HG02852 (cell line): Measurements from ENCODE around the gene LPIN3.
"Not testable (repeated sequence)": the region's sequence is repeated elsewhere in the genome, so short reads cannot be mapped to it uniquely, and the experiment has no call there.

Source experiments
- ATAC-seq: cut with Tn5 transposase; IDR thresholded peaks from one replicate; pipeline ENCODE4 v1.9.1; 2021; ENCODE audit warnings: mild to moderate bottlenecking, moderate library complexity; ENCODE audit not compliant: unreplicated experiment

The LPIN3 gene, protein sequence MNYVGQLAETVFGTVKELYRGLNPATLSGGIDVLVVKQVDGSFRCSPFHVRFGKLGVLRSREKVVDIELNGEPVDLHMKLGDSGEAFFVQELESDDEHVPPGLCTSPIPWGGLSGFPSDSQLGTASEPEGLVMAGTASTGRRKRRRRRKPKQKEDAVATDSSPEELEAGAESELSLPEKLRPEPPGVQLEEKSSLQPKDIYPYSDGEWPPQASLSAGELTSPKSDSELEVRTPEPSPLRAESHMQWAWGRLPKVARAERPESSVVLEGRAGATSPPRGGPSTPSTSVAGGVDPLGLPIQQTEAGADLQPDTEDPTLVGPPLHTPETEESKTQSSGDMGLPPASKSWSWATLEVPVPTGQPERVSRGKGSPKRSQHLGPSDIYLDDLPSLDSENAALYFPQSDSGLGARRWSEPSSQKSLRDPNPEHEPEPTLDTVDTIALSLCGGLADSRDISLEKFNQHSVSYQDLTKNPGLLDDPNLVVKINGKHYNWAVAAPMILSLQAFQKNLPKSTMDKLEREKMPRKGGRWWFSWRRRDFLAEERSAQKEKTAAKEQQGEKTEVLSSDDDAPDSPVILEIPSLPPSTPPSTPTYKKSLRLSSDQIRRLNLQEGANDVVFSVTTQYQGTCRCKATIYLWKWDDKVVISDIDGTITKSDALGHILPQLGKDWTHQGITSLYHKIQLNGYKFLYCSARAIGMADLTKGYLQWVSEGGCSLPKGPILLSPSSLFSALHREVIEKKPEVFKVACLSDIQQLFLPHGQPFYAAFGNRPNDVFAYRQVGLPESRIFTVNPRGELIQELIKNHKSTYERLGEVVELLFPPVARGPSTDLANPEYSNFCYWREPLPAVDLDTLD

GRCh38 chr20:41340327-41341055 lies at the start of gene LPIN3:
Gene LPIN3 (plus strand): TSS chr20:41340821. CDS start chr20:41345804, 4,983 bp downstream.
- ATAC-seq: peak; percentile 36

DNA sequence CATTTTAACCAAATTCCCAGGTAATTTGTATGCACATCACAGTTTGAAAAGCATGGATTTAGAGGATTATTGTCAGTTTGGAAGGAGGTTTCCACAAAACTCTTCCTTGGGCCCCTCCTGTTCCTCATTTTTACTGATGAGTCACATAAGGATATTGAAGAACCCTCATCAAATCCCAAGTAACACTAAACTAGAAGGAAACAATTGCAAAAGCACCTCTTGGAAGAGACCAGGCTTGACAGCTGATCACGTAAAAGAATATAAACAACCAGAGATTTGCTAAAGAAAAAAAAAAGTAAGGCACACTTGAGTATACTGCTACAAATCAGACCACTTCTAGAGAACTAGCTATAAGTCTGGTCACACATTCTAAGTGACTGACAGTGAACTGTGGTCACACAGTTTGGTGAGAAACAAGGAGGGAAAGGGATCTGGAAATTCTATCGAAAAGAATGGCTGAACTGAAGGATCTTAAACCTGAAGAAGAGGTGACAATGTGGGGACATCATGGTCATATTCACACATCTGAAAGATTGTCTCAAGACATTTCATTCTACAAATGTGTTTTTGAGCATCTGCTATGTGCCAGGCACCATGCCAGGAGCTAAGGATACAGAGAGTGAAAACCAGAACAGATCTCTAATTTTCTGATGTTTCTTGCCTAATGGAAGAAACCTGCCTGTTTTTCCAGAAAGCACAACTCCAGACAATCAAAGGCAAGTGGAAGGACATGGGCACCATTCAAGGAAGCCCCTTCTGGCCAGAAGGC lies 47.2 kb upstream of the LPIN3 start:
- ATAC-seq: no peak

GRCh38 chr20:41299899-41300298 lies 40.7 kb upstream of the LPIN3 start:
- no peak for ATAC-seq

GRCh38 chr20:41300383-41300782 lies 40.2 kb upstream of the LPIN3 start:
- no peak for ATAC-seq

DNA sequence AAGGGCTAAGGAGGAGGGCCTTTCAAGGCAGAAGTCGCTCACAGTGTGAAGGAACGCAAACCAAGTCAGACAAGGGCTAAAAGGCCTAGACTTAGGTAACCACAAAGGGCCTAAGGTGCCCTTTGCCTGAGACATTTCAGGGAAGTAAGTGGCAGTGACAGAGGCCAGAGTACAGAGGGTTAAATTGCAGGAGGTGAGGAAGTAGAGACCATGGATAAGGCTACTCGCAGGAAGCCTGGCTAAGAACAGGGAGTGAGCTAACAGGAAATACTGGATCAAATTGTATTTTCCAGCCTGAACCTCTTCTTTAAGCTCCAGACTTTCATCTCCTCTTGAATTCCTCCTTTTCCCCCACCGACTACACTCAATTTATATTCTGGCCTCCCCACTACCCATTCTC lies 39.7 kb upstream of the LPIN3 start:
- no peak for ATAC-seq

- no peak for ATAC-seq
Measured at GRCh38 chr20:41304002-41304401, 36.6 kb upstream of the LPIN3 start.

DNA sequence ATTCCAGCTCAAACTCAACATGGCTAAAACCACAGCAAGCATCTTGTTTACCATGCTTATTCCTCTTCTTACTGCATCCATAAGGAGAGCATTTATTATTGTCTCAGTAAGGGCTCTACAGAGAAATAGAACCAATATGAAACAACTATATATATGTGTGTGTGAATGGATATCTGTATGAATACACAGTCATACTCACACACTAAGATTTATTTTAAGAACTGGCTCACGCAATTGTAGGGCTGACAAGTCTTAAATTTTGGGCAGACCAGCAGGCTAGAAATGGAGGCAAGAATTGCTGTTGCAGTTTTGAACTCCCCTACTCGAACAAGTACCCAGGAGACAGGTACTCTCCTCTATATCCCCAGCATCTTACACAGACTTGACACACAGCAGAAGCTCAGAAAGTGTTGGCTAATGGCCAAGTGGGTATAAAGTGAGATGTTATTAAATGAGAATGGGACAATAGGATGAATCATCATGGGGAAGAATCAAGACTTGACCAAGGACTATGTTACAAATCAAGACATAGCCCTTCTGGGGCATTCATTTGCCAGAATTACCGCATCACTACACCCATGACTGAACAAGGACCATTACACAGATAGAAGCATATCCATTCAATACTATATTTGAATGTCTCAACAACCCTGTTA lies 36.1 kb upstream of the LPIN3 start:
- no peak for ATAC-seq

DNA sequence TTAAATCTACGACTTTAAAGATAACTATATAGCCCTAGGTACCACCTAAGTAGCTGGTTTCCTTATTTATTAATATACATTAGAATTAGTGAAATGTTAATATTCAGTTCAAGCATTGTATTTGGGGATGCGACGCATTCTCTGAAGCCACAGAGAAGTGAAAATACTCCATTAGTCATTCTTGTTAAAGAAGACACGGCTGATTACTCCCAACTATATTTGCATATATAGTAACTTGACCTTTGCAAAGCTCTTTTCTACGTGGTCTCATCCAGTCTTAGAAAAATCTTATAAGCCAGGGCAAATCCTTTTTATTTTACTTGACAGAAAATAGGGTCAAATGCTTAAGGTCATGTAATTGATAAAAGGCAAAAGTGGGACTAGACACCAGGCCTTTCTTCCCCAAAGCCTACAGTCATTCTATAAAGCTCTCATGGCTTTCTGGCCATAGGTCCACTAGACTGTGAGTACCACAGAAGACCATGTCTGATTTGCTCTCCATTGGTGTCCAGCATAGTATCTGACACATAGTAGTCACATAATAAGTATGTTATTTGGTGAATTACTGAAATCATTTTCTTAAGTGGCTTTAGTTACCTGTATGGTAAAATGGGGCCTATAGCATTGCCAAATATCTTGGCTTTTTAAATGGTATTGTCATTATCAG lies 34.4 kb upstream of the LPIN3 start:
- ATAC-seq: peak; percentile 89

- no peak for ATAC-seq
Measured at GRCh38 chr20:41307021-41307420, 33.6 kb upstream of the LPIN3 start.

- no peak for ATAC-seq
Measured at GRCh38 chr20:41308290-41308711, 32.3 kb upstream of the LPIN3 start.

DNA sequence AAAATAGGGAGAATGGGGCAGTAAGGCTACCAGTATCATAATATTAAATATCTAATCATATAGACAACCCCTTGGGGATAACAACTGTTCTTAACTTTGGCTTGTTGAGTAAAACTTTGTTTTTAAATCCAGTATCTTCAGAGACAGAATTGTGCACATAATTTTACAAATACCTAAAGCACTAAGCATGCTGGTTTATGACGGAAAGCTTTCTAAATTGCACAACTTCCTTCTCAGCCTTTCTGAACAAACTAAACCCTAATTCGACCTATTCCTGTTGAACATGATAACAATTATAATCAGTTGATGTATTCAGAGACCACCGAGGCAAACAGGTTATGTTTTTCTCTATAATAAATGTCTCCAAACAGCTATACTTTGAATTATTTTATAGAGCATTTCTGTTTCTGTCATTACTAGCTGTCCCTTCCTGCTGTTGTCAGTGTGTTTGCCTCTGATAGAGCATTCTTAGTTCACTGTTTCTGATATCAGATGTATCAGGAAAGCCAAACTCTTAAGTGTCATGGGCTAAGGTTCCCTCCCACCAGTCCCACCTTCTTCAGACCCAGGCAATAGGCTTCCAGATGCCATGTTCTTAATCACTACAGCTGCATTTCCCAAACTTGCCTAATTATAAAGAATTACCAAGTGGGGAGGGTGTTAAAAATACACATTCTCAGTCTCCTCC lies 31.8 kb upstream of the LPIN3 start:
- no peak for ATAC-seq

GRCh38 chr20:41309817-41310216 lies 30.8 kb upstream of the LPIN3 start:
- no peak for ATAC-seq

DNA sequence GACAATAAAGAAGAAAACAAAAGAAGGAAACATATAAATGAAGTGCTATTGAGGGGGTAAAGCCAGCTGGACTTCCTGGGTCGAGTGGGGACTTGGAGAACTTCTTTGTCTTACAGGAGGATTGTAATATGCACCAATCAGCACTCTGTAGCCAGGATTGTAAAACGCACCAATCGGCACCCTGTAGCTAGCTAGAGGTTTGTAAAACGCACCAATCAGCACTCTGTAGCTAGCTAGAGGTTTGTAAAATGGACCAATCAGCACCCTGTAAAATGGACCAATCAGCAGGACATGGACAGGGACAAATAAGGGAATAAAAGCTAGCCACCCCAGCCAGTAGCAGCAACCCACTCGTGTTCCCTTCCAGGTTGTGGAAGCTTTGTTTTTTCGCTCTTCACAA lies 28.6 kb upstream of the LPIN3 start:
- ATAC-seq: not testable (repeated sequence)

DNA sequence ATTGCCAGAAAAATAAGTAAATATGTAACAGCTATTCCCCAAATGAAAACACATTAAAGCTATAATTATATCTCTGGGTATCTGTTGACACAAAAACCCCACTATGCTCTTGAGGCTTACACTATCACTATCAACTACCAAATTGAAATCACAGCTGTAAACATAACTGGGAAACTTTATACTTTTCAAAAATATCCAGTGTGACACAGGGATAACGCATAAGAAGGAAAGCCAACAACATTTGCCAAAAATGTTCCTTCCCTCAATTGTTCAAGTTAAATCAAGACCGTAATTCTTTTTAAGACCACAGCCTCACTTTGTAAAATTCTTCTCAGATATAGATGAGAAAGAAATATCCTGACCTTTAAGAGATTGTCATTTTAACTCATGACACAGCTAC lies 26.2 kb upstream of the LPIN3 start:
- no peak for ATAC-seq

- no peak for ATAC-seq
Measured at GRCh38 chr20:41316051-41316450, 24.6 kb upstream of the LPIN3 start.

DNA sequence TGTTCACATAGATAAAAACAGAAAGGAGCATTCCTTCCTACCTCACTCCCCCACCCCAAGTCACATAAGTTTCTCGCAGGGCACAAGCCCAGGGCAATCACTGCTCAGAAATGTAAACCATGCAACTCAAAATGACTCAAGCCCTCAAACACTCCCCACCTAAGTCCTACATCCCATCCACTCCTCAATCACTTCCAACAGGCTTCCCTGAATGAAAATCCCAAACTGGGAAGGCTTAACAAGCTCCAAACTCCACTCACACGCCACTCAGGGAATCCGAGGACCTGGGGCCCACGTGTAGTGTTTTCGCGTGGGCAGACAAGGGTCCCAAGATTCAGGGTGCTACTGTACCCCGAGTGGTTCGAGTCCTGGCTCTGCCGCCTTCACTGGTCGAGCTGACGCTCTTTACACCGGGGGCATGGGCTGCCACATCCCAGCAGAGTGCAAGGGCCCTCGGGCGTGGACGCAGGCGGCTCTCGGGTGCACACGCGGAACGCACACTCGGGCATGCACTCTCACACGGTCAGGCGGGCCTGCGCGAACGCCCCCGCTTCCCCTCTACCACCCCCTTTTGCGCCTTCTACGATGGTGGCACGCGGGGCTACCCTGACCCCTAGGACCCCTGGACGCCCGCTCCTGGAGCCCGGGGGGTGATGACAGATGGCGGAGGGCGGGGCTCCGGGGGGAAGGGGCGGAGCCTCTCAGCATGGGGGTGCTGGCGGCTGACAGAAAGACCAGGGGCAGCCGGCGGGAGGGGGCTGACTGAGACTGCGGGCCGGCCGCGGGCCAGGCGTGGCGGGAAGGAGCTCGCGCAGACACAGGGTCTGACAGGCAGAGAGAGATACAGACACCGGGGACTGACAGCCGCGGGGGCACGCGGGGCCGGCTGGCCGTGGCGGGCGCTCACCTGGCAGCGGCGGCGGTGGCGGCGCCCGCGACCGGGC lies 23.7 kb upstream of the LPIN3 start:
- ATAC-seq: peak; percentile 67

- peak; percentile 96 for ATAC-seq
Measured at GRCh38 chr20:41317546-41318270, 22.9 kb upstream of the LPIN3 start, which contains the start of gene ZHX3. Gene ZHX3 (minus strand): TSS chr20:41317731. CDS start chr20:41204916, 112,815 bp downstream.
